KMS-11 (cell line): ENCODE results near the gene GRID2.

Experiments
- H2AFZ ChIP-seq: fragments of 200-600 bp; sonication (generic); 2 replicates; pipeline ENCODE4 v1.6.1; 2016; ENCODE audit warnings: antibody characterized with exemption, mixed run types, low read depth
- H3K27ac ChIP-seq: fragments of 200-600 bp; sonication (generic); 2 replicates; pipeline ENCODE4 v1.6.1; 2016; ENCODE audit warnings: mild to moderate bottlenecking, mixed run types
- H3K27me3 ChIP-seq: fragments of 200-600 bp; sonication (generic); 2 replicates; pipeline ENCODE4 v1.6.1; 2017; ENCODE audit warnings: mild to moderate bottlenecking, low read depth, mixed run types, moderate library complexity; ENCODE audit not compliant: insufficient read depth
- H3K36me3 ChIP-seq: fragments of 200-600 bp; sonication (generic); 2 replicates; pipeline ENCODE4 v1.6.1; 2017; ENCODE audit warnings: mild to moderate bottlenecking, mixed run types; ENCODE audit not compliant: insufficient read depth
- H3K4me1 ChIP-seq: fragments of 200-600 bp; sonication (generic); 2 replicates; pipeline ENCODE4 v1.6.1; 2016; ENCODE audit warnings: mild to moderate bottlenecking, low read depth, mixed run types; ENCODE audit not compliant: poor library complexity, severe bottlenecking
- H3K4me2 ChIP-seq: fragments of 200-600 bp; sonication (generic); 2 replicates; pipeline ENCODE4 v1.7.0; 2016; ENCODE audit warnings: mild to moderate bottlenecking, mixed run types
- H3K4me3 ChIP-seq: fragments of 200-600 bp; sonication (generic); IDR thresholded peaks from 2 replicates; pipeline ENCODE4 v1.6.1; 2017; ENCODE audit warnings: low read depth, low read length, mixed read lengths; ENCODE audit not compliant: insufficient read depth
- H3K79me2 ChIP-seq: fragments of 200-600 bp; sonication (generic); 2 replicates; pipeline ENCODE4 v1.6.1; 2016; ENCODE audit warnings: low read depth, mixed run types; ENCODE audit not compliant: insufficient read depth
- H3K9ac ChIP-seq: fragments of 200-600 bp; sonication (generic); 2 replicates; pipeline ENCODE4 v1.6.1; 2016; ENCODE audit warnings: mild to moderate bottlenecking, mixed run types
- H4K20me1 ChIP-seq: fragments of 200-600 bp; sonication (generic); 2 replicates; pipeline ENCODE4 v1.6.1; 2016; ENCODE audit warnings: mild to moderate bottlenecking, mixed run types; ENCODE audit not compliant: insufficient read depth
- TF ChIP-seq, protein P1 (sequence below): fragments of 200-600 bp; sonication (generic); conservative IDR thresholded peaks from 2 replicates; pipeline ENCODE4 v1.6.1; 2017; ENCODE audit warnings: low read depth, mild to moderate bottlenecking, antibody characterized with exemption, low read length, moderate library complexity, mixed read lengths

The GRID2 gene

DNA sequence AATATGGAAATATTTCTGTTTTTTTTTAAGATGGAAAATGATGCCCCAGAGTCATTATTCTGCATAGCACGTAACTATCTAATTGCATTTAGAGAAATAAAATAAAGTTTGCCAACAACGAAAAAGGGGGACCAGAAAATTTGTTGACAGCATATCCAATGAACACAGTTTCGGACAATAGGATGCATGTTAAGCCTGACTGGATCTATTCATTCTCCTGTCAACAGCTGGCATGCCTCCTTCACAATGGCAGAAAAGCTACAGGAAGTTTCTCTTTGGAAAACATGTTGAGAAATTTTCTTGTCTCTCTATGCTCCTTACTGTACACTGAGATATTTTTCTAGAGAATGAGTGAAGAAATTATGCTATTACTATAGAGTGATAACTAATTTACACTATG lies 262.5 kb downstream of the GRID2 start:
- Histone ChIP-seq H3K4me2 (no peak overlapping the region), H3K36me3 (no peaks in the 10 kb centered on the region), H4K20me1 (no peaks in the 10 kb centered on the region), H2AFZ (no peak overlapping the region), H3K4me3 (no peak overlapping the region), H3K27ac (no peak overlapping the region), H3K9ac (no peak overlapping the region), H3K4me1 (no peaks in the 10 kb centered on the region), H3K27me3 (no peaks in the 10 kb centered on the region), H3K79me2 (no peaks in the 10 kb centered on the region)
- TF ChIP-seq, protein P1, sequence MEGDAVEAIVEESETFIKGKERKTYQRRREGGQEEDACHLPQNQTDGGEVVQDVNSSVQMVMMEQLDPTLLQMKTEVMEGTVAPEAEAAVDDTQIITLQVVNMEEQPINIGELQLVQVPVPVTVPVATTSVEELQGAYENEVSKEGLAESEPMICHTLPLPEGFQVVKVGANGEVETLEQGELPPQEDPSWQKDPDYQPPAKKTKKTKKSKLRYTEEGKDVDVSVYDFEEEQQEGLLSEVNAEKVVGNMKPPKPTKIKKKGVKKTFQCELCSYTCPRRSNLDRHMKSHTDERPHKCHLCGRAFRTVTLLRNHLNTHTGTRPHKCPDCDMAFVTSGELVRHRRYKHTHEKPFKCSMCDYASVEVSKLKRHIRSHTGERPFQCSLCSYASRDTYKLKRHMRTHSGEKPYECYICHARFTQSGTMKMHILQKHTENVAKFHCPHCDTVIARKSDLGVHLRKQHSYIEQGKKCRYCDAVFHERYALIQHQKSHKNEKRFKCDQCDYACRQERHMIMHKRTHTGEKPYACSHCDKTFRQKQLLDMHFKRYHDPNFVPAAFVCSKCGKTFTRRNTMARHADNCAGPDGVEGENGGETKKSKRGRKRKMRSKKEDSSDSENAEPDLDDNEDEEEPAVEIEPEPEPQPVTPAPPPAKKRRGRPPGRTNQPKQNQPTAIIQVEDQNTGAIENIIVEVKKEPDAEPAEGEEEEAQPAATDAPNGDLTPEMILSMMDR = no peak

- H3K4me1 ChIP-seq = no peaks in the 10 kb centered on the region
- H3K27ac ChIP-seq = no peak overlapping the region
- TF ChIP-seq, protein P1 = no peak
- H4K20me1 ChIP-seq = no peaks in the 10 kb centered on the region
- no peak overlapping the region for H3K4me2 ChIP-seq
- H3K79me2 ChIP-seq = no peaks in the 10 kb centered on the region
- H3K4me3 ChIP-seq = no peak overlapping the region
- no peaks in the 10 kb centered on the region for H3K27me3 ChIP-seq
- H3K9ac ChIP-seq = no peak overlapping the region
- H2AFZ ChIP-seq = no peak overlapping the region
- no peaks in the 10 kb centered on the region for H3K36me3 ChIP-seq
These were observed 277.1 kb downstream of the GRID2 start for GRCh38 chr4:92580816-92581215.

GRCh38 chr4:92599044-92599443 lies 295.3 kb downstream of the GRID2 start:
- Histone ChIP-seq H2AFZ (no peak overlapping the region), H3K79me2 (no peaks in the 10 kb centered on the region), H3K4me2 (no peak overlapping the region), H3K27me3 (no peaks in the 10 kb centered on the region), H3K4me3 (no peak overlapping the region), H3K36me3 (no peaks in the 10 kb centered on the region), H3K9ac (no peak overlapping the region), H3K27ac (no peak overlapping the region), H3K4me1 (no peaks in the 10 kb centered on the region), H4K20me1 (no peaks in the 10 kb centered on the region)
- TF ChIP-seq, protein P1 = no peak

GRCh38 chr4:92600638-92601037 lies 296.9 kb downstream of the GRID2 start:
- H3K4me2 ChIP-seq = no peak overlapping the region
- no peaks in the 10 kb centered on the region for H4K20me1 ChIP-seq
- H3K4me1 ChIP-seq = no peaks in the 10 kb centered on the region
- H3K36me3 ChIP-seq = no peaks in the 10 kb centered on the region
- H2AFZ ChIP-seq = no peak overlapping the region
- no peaks in the 10 kb centered on the region for H3K79me2 ChIP-seq
- no peak overlapping the region for H3K9ac ChIP-seq
- TF ChIP-seq, protein P1 = no peak
- H3K27ac ChIP-seq = no peak overlapping the region
- H3K4me3 ChIP-seq = no peak overlapping the region
- H3K27me3 ChIP-seq = no peaks in the 10 kb centered on the region
